Activated CD4-positive, alpha-beta T cell treated with anti-CD3 and anti-CD28 coated beads for 24 hours (primary cell): Measurements from ENCODE around the gene NHEJ1.

Experiments used
- DNase-seq, 2 donors: peaks; one replicate each; pipeline ENCODE4 v3.0.0-alpha.2; 2020; ENCODE audit warnings: low read depth in 2 of 2

NHEJ1 gene

GRCh38 chr2:219029829-219030165, 130.8 kb downstream of the NHEJ1 start:
- peak; percentile 57 to 71 for DNase-seq

GRCh38 chr2:219028996-219029828, 131.4 kb downstream of the NHEJ1 start:
- no peak for DNase-seq

GRCh38 chr2:219028141-219028540, 132.5 kb downstream of the NHEJ1 start:
- DNase-seq = no peak

- DNase-seq = no peak
Observed at GRCh38 chr2:219027511-219028055, 133.0 kb downstream of the NHEJ1 start.

- DNase-seq = no peak
Observed at GRCh38 chr2:219026946-219027345, 133.7 kb downstream of the NHEJ1 start.

- no peak for DNase-seq
Observed at GRCh38 chr2:219025637-219026585, 134.7 kb downstream of the NHEJ1 start.
